ENCODE results near the gene BACE2. TPM values are rescaled to one million over a fixed set of nuclear protein-coding genes. Genes with fewer than 3 reads are reported as not detected.

Gene BACE2
- polyA plus RNA-seq, 10 donors = 33.6 to 56.4 (median 39.8) TPM

DNA sequence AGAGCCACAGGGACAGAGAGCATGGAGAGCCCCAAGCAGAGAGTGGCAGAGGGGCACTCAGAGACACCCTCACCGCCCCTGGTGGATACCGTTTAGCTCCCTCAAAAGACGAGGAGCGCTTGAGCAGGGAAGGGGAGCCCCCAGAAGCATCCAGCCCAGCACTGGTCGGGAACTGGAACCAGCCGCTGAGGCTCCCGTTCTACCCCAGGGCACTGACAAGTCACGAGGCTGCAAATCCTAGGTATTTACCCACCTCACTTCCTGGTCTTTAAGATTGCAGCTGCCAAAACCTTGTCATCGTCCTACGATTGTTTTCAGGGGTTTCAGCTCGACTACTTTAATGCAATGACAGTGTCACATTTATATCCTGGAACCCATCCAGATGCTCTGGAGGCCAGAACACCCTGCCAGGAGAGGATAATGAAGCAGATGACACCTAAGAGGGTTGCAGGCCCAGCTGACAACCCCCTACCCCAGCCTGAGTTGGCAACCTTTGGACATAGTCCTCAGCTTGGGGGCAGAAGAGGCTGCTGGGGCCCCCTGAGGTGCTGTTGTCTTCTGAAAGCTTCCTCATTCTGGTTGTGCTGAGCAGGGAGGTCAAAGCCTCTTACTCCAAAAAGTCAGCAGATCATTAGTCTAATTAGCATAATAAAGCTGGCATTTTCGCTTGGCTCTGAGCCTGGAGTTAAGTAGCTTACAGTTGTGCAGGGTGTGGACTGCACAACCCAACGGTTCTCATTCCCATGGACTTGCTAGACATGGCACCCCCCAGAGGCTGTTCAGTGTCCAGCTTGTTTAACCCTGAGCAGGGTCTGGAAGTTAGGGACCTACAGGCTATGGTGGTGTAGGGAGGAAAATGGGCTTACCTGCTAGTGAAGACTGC is 20.6 kb upstream of the BACE2 start:
- no peak for DNase-seq

DNA sequence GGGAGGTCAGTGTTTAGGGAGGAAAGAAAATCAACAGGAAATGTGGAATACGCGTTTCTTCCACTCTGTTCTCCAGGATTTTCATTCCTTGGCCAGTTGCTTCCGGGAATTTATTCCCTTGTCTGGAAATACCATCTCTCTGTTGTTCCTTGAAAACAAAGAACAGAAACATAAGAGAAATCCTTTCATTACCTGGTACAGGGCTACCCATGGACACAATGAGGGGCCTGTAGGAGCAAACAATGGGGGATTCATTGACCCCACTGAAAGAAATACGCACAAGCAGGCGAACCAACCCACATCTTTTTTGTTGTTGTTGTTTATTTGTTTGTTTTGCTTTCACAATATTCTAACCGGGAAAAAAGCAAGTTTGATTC is 20.0 kb upstream of the BACE2 start:
- no peak for DNase-seq

DNA sequence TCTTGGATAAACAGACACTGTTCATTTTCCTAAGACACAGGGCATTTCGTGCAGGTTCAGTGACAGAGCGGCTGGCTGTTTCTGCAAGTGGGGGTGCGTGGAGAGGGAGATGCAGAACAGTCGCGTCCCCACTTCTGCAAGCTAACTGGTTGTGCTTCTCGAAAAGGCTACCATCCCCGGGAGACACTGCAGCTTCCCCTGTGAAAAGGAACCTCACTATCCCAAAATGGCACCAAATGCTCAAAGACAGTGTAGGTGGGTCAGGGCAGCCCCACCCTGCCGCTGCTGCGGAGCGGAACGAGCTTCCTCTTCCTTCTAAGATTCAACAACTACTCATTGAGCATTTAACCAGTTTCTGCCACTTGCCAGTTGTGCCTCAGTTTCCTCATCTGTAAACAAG is 19.2 kb upstream of the BACE2 start:
- DNase-seq = no peak

DNA sequence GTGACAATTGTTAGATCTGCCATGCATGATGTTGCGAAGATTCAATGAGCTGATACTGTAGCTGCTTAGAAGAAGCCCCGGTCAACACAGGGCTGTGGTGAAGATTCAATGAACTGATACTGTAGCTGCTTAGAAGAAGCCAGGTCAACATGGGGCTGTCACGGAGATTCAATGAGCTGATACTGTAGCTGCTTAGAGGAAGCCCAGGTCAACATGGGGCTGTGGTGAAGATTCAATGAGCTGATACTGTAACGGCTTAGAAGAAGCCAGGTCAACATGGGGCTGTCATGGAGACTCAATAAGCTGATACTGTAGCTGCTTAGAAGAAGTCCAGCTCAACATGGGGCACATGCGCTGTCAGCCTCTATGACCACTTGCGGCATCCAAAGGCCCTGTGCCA is 18.8 kb upstream of the BACE2 start:
- DNase-seq = no peak

DNA sequence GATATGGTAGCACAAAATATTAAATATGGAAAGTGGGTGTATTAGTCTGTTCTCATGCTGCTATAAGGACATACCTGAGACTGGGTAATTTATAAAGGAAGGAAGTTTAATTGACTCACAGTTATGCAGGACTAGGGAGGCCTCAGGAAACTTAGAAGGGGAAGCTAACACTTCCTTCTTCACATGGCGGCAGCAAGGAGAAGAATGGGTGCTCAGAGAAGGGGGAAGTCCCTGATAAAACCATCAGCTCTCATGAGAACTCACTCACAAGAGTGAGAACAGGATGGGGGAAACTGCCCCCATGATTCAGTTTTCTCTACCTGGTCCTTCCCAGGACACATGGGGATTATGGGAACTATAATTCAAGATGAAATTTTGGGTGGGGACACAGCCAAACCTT is 15.8 kb upstream of the BACE2 start:
- no peak for DNase-seq

DNA sequence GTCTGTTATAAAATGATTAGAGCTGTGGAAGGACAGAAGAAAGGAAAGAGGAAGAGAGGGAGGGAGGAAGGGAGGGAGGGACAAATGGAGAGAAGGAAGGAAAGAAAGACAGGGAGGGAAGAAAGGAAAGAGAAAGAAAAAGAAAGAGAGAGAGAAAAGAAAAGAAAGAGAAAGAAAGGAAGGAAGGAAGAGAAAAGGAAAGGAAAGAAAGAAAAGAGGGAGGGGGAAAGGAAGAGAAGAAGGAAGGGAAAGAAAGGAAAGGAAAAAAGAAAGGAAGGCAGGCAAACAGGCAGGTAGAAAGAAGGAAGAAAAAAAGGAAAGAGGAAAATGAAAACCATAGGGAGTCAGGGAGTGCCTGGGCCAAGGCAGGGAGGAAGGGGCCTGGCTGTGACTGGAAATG is 14.5 kb upstream of the BACE2 start:
- no peak for DNase-seq

DNA sequence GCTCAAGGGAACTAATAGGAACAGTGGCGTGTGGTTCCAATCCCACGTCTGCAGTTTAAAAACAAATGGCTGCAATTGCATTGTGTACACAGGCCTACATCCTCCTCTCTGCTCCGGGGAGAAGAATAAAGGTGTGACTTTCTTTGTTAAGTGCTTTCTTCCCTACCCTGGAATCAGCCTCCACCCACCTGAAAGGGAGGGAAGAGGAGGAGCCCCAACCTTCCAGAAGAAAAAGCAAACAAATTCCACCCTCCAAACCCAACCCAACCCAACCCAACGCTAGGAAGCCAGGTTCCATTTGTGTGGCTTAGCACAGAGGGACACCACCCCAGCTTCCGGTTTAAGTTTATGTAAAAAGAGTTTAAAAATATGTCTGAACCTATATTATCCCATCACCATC is 11.8 kb upstream of the BACE2 start:
- no peak for DNase-seq

DNA sequence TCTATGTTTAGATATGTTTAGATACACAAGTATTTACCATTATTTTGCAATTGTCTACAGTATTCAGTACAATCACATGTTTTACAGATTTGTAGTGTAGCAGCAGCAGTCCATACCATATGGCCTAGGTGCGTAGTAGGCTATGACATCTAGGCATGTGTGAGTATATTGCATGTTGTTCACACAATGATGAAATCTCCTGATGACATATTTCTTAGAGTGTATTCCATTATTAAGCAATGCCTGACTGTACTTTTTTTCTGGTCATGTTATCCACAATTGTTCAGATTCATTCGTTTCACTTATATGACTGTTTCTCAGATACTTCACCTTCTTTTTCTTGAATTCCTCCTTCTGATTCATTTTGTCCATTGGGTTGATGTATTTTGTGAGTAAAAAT is 9.9 kb upstream of the BACE2 start:
- no peak for DNase-seq

DNA sequence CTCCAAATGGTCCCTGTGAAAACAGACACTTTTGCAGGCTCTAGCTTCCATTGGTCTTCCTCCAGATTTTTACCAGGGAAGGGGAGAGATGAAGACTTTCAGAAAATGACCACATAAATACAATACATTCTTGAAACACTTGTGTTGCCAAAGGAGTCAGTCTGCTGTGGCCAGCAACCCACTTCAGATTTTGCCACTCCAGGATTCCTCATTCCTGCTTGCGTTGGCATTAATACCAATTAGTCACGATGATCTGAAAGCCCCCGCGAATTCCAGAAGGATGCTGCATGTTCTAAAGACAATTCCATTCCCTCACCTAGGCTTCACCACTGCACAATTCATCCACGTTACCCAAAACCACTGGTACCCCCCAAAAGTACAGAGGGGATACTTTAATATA is 7.9 kb upstream of the BACE2 start:
- no peak for DNase-seq

DNA sequence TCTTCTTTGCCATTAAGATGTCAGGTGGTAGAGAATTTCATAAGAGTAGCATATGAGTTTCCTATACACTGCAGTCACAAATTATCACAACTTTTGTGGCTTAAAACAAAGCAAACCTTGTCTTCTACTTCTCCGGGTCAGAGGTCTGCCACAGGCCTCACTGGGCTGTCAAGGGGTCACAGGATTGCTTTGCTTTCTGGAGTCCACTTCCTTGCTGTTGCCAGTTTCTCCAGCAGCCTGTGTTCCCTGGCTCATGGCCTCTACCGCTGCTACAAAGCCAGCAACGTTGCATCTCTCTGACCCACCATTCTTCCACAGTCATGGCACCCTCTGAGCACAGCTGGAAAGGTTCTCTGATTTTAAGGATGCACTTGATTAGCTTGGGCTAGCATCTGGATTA is 6.5 kb upstream of the BACE2 start:
- no peak for DNase-seq

DNA sequence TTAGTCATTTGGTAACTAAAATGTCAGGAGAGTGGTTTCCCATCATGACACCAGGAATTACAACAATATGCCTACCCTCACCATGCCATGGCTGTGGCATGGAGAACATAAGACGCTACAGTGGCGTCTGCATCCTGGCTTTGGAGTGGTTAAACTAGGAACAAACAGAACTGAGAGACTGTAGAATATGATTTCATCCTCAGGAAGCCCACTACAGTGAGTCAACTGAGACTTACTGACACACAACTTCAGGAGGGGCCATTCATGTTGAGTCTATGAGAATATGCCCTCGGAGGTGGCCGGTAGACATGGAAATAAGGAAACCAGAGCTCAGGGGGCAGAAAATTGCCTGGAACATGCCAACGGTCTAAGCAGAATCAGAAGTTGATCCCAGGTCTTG is 5.9 kb upstream of the BACE2 start:
- no peak for DNase-seq

DNA sequence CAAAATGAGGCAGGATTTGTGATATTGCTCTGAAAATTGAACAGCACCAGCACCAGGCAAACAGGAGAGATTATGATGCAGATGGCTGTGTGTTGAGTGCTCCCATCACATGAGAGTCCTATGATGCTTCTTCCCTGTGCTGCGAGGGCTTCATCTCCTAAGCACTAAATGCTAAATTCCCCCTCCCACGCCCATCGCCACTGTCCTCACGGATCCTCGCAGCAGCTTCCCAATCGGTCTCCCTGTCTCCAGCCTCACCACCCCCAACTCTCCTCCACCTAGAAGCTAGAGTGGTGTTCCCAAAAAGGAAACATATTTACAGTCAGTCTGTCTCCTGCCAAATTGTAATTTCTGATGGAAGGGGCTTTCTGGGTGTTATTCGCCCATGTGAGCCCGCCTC is 4.9 kb upstream of the BACE2 start:
- DNase-seq = no peak

DNA sequence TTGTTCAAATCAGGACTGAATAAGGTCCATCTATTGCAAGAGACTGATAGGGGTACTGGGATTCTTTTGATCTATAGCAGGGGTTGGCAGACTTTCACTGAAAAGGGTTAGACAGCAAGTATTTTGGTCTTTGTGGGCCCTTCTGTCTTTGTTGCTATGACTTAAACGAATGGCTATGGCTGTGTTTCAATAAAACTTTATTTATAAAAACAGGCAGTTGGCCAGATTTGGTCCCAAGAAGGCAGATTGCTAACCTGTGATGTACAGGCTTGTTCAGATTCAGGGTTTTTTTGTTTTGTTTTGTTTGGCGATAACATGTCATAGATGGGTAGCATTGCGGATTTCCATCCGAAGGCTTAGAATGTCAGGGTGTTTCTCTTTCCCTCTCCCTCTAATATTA is 3.9 kb upstream of the BACE2 start:
- DNase-seq = no peak

DNA sequence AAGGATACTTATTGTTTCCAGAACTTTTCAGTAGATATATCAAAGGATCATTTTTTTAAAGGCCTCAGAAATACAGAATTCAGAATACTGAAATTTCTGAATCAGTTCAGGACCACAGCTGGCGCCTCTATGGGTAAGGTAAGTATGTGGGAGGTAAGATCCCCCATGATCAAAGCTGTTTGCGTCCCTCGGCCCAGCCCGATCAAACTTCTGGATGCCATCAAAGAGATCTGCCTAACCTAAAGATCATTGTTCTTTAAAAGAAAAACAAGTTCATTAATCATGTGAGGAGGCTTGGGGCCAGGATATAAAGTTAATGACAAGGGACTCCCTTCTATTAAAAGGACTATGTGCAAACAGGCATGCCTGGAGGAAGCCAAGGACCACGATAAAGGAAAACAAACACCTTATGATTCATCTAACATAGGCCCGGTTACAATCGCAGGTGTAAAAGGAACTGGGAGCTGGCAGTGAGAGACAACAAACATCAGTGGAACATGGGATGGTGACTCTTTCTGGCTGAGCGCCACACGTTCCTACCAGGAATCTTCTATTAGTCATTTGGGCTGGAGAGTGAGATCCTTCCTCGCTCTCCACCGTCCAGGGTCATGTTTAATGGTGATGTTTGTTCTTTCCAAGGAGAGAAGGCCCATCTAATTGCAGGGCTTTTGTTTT is 2.8 kb upstream of the BACE2 start:
- DNase-seq = no peak

DNA sequence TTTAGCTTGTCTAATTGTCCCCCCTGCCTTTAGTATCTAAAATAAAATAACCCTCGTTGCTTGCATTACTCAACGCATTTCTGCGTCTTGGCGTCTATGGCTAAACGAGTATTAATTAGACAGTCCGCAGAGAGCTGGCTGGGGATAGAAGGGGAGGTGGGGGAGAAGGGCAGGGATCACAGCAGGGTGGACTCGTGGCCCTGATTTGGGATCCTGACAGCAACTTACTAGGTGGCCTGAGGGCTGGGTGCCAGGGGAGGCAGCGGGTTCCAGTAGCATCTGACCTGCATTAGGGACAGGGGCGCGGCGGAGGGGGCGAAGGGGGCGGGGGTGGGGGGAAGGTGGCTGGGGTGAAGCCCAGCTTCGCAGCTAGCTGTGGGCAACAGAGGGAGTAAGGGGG is 1.1 kb upstream of the BACE2 start:
- peak; percentile 9 to 62 (median 35) for DNase-seq

DNA sequence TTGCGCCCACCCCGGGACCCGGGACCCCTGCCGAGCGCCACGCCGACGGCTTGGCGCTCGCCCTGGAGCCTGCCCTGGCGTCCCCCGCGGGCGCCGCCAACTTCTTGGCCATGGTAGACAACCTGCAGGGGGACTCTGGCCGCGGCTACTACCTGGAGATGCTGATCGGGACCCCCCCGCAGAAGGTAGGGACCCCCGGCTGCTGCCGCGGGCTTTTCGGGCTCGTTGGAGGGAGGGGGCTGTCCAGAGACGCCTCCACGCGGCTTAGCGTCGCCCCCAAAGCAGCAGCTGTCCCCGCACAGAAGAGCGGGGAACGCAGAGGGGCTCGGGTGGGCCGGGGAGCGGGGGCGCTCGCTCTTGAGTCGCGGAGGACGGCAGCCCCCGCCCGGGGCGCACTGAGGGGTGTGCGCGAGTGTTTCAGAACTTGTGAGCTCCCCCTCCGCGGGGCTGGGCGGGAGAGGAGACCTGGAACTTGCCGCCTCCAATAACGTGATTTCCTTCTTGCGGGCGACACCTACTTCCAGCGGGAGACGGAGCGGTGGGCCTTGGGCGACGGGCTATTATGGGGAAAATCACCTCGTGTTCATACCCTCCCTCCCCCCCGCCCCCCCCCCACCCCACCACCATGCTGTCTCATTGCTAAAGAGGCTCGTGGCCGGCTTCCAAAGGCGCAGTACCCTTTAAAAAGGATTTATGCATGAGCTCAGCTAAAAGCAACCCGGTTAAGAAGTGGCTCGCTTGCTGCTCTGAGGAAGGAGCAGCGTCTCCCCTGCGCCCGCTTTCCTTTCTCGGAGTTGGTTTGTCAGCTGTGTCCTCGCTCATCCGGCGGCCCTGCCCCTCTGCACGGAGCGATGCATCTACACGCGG is 664 bp downstream of the BACE2 start:
- DNase-seq = peak; percentile 45 to 84 (median 73)

DNA sequence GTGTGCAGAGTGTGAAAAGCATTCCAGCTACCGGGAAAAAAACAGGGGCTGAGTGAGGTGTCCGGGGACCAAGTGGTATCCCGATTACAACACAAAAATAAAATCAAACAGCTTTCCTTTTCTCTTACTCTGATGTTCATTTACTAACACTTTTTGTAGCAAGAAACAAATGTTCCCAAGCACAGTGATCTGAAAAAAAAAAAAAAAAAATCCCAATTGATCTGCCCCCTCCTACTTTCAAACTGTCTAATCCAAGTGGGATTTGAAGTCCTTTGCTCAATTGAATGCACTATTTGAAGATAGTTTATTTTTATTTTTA is 1.3 kb downstream of the BACE2 start:
- no peak for DNase-seq

DNA sequence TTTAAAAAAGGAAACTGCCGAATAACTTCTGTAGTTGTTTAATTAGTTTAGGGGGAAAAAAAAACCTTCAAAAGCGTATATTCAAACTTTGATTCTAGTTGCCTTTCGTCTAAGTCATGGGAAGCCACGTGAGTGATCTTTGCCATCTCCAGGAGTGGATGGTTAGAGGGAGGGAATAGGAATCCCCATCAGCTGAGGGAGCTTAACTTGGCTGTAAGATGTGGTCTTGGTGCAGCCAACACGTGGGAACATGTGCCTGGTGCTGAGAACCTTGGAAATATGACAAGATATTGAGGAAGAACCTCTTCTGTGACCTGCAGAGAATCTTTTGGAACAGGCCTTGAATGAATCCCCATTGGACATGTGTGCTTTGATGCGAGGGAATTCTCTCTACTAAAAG is 1.7 kb downstream of the BACE2 start:
- no peak for DNase-seq

DNA sequence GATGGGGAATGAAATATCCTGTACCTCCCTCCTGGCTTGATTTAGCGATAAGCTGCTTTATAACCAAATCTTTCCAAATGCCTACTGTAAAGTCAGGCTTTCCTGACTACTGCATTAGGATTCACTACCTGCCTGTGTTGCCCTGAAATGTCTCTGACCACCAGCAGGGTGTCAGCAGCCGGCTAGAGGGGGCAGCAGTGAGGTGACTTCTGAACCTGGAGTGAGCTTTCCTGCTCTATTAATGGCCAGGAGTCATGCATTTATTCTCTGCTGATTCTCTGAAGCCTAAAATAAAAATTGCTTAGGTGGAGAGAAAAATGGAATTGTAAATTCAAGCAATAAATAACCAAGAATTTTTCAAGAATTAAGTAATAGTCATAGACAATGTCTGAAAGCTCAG is 2.5 kb downstream of the BACE2 start:
- peak in 2 of 3 donors; percentile 9 to 39 for DNase-seq

DNA sequence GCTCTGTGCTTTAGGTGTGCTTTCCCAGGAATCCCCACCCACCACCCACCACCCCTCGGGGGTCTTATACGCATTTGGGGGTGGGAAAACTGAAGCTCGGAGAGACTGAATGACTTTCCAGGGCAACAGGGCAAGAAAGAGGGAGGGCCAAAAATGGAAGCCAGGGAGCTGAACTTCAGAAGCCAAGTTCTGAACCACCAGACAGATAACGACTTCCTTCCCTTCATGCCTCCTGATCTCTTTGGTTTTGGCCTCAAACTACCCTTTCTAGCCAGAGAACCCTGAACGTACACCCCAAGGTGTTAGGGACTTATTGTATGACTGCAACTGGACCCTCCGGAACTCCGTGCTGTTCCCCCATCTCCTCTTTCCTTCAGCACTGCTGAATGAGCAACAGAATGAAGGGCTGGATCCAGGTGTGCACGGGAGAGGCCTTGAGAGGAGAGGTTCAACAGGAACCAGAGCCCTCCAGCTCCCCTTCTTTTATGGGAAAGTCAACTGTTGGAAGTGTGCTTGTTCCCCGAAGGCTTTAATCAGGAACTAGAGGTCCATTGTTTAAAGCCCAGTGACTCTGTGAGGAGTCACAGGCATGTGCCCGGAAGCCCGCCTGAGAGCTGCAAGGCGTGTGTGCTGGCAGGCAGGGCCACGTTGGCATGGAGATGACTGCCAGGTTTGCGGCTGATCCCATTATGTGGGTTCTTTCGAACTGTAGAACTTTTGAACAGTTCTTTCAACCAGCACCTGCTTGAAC is 3.1 kb downstream of the BACE2 start:
- no peak for DNase-seq

DNA sequence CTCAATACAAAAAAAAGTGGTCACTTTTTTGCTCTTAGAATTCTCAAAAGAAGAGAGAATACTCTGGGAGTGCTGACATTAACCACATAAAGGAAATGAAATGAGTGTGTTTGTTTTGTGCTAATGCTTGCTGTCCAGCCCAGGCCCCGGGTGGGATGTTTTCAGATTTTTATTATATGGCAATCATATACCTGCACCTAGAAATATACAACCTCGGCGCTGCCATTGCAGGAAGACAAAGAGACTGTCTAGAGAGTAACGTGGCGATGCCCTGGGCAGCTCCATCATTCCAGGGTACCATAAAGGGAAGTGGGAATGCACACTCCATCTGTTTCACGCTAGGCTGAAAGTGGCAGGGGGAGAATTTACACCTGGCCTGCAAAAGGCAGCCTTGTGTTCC is 7.1 kb downstream of the BACE2 start:
- no peak for DNase-seq

DNA sequence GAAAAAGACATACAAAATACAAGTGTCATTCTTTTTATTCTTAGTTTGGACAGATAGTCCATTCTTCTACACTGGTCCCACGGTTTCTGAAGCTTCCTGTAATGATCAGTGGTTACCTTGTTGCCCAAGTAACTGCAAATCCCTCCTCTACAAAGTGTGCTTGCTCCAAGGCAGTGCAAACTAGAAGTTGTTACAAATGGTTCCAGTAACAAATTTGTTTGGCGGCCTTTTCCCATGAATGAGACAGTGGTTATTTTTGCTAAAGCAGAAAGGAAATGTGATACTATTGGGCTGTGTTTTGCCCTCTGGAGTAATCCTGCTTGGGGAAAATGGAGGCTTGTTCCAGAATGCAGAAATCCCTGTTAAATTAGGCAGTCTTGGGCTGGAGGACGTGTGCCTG is 8.9 kb downstream of the BACE2 start:
- peak in 1 of 3 donors; percentile 24 for DNase-seq

Measured in muscle of back (tissue), 11 donors.